ENCODE data around the gene CARS1.

The CARS1 gene

DNA sequence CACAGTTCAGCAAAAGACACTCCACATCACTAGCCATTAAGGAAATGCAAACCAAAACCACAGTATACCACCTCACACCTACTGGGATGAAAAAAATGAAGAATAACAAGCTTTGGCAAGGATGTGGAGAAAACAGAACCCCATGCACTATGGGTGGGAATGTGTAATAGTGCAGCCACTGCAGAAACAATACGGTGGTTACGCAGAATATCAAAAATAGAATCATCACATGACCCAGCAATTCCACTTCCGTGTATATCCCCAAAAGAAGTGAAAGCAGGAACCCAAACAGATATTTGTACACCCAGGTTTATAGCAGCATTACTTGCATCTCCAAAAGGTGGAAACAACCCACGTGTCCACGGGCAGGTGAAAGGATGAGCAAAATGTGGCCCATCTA is 20.8 kb downstream of the CARS1 start:
- TF ChIP-seq, protein P1, sequence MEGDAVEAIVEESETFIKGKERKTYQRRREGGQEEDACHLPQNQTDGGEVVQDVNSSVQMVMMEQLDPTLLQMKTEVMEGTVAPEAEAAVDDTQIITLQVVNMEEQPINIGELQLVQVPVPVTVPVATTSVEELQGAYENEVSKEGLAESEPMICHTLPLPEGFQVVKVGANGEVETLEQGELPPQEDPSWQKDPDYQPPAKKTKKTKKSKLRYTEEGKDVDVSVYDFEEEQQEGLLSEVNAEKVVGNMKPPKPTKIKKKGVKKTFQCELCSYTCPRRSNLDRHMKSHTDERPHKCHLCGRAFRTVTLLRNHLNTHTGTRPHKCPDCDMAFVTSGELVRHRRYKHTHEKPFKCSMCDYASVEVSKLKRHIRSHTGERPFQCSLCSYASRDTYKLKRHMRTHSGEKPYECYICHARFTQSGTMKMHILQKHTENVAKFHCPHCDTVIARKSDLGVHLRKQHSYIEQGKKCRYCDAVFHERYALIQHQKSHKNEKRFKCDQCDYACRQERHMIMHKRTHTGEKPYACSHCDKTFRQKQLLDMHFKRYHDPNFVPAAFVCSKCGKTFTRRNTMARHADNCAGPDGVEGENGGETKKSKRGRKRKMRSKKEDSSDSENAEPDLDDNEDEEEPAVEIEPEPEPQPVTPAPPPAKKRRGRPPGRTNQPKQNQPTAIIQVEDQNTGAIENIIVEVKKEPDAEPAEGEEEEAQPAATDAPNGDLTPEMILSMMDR (IDR thresholded peaks at IDR 0.05; ENCODE audit: poor library complexity, severe bottlenecking): no peak
- Histone ChIP-seq H3K4me3 (ENCODE audit: severe bottlenecking) (no peak overlapping the region), H3K27ac (ENCODE audit: poor library complexity, severe bottlenecking) (no peak overlapping the region), H3K9me3 (ENCODE audit: severe bottlenecking) (no peaks in the 10 kb centered on the region), H3K4me1 (ENCODE audit: insufficient read depth, poor library complexity, severe bottlenecking) (peaks cover 11% of the 10 kb centered on the region), H3K27me3 (ENCODE audit: insufficient read depth, poor library complexity, severe bottlenecking) (no peaks in the 10 kb centered on the region), H3K36me3 (ENCODE audit: low read depth) (peaks cover 96% of the 10 kb centered on the region)
- ATAC-seq (ENCODE audit: low read depth) (no peak), DNase-seq (ENCODE audit: low spot score) (no peak)

- Histone ChIP-seq H3K4me1 (ENCODE audit: insufficient read depth, poor library complexity, severe bottlenecking) (peaks cover 11% of the 10 kb centered on the region), H3K9me3 (ENCODE audit: severe bottlenecking) (no peaks in the 10 kb centered on the region), H3K27ac (ENCODE audit: poor library complexity, severe bottlenecking) (no peak overlapping the region), H3K4me3 (ENCODE audit: severe bottlenecking) (no peak overlapping the region), H3K36me3 (ENCODE audit: low read depth) (peaks cover 96% of the 10 kb centered on the region), H3K27me3 (ENCODE audit: insufficient read depth, poor library complexity, severe bottlenecking) (no peaks in the 10 kb centered on the region)
- DNase-seq (ENCODE audit: low spot score) (no peak), ATAC-seq (ENCODE audit: low read depth) (no peak)
- TF ChIP-seq, protein P1 (IDR thresholded peaks at IDR 0.05; ENCODE audit: poor library complexity, severe bottlenecking): no peak
These were observed 21.9 kb downstream of the CARS1 start for GRCh38 chr11:3035333-3035732.

DNA sequence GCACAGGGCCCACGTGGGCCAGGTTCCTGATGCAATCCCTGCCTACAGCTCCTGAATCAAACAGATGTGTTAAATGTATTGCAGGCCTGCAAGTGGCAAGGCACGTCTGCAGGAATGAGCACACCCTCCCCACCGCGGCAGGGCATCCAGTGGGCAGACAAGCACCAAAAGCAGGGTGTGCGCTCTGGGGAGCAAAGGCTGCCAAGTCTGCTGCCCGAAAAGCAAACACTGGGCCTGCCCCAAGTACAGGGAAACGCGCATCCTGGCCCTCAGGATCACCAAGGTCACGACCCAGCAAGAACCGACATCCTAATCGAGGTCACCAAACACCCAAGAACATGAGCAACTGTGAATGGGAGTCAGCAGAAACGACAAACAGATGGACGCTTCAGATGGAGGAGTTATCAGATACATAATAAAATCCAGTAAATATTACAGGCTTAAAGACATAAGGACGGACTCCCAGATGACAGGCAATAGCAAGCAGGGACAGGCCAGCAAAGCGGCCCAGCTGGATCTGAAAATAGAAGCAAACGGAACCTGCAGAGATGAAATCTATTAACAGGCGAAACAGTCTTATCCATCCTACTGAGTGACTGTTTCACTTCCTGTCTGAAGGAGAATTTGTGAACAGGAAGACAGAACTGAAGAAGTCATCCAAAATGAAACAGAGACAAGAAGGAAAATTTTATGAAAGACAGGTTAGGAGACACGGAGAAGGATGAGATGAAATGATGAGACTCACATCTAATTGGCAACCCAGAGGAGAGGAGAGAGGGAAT is 26.7 kb downstream of the CARS1 start:
- Histone ChIP-seq H3K27ac (ENCODE audit: poor library complexity, severe bottlenecking) (no peak overlapping the region), H3K36me3 (ENCODE audit: low read depth) (peaks cover 91% of the 10 kb centered on the region), H3K4me1 (ENCODE audit: insufficient read depth, poor library complexity, severe bottlenecking) (no peaks in the 10 kb centered on the region), H3K9me3 (ENCODE audit: severe bottlenecking) (no peaks in the 10 kb centered on the region), H3K27me3 (ENCODE audit: insufficient read depth, poor library complexity, severe bottlenecking) (no peaks in the 10 kb centered on the region), H3K4me3 (ENCODE audit: severe bottlenecking) (no peak overlapping the region)
- ATAC-seq (ENCODE audit: low read depth) (no peak), DNase-seq (ENCODE audit: low spot score) (no peak)
- TF ChIP-seq, protein P1 (IDR thresholded peaks at IDR 0.05; ENCODE audit: poor library complexity, severe bottlenecking): no peak

- no peak overlapping the region for H3K4me3 ChIP-seq (ENCODE audit: severe bottlenecking)
- H3K4me1 ChIP-seq (ENCODE audit: insufficient read depth, poor library complexity, severe bottlenecking): peaks cover under 1% of the 10 kb centered on the region
- no peaks in the 10 kb centered on the region for H3K27me3 ChIP-seq (ENCODE audit: insufficient read depth, poor library complexity, severe bottlenecking)
- no peaks in the 10 kb centered on the region for H3K9me3 ChIP-seq (ENCODE audit: severe bottlenecking)
- H3K36me3 ChIP-seq (ENCODE audit: low read depth): peaks cover 91% of the 10 kb centered on the region
- TF ChIP-seq, protein P1 (IDR thresholded peaks at IDR 0.05; ENCODE audit: poor library complexity, severe bottlenecking): no peak
- DNase-seq (ENCODE audit: low spot score): no peak
- ATAC-seq (ENCODE audit: low read depth): no peak
- H3K27ac ChIP-seq (ENCODE audit: poor library complexity, severe bottlenecking): no peak overlapping the region
These were observed 28.4 kb downstream of the CARS1 start for GRCh38 chr11:3028813-3029212.

GRCh38 chr11:3026803-3027202 is 30.4 kb downstream of the CARS1 start:
- ATAC-seq (ENCODE audit: low read depth): no peak
- H3K27me3 ChIP-seq (ENCODE audit: insufficient read depth, poor library complexity, severe bottlenecking): no peaks in the 10 kb centered on the region
- no peaks in the 10 kb centered on the region for H3K9me3 ChIP-seq (ENCODE audit: severe bottlenecking)
- no peak overlapping the region for H3K4me3 ChIP-seq (ENCODE audit: severe bottlenecking)
- TF ChIP-seq, protein P1 (IDR thresholded peaks at IDR 0.05; ENCODE audit: poor library complexity, severe bottlenecking): no peak
- peaks cover 17% of the 10 kb centered on the region for H3K4me1 ChIP-seq (ENCODE audit: insufficient read depth, poor library complexity, severe bottlenecking)
- DNase-seq (ENCODE audit: low spot score): no peak
- peaks cover 88% of the 10 kb centered on the region for H3K36me3 ChIP-seq (ENCODE audit: low read depth)
- no peak overlapping the region for H3K27ac ChIP-seq (ENCODE audit: poor library complexity, severe bottlenecking)
